Choroid plexus epithelial cell (primary cell): ENCODE results near the gene RAD51B.

Experiments used
- DNase-seq: peaks from one replicate; pipeline ENCODE4 v3.0.0-alpha.2; 2010; ENCODE audit warnings: low read depth
- H3K4me3 ChIP-seq: 2 replicates; pipeline ENCODE4 v1.5.1; 2011; ENCODE audit warnings: low read depth, mild to moderate bottlenecking, control low read depth, low read length, moderate library complexity
- TF ChIP-seq, protein P1 (sequence below): conservative IDR thresholded peaks from 2 replicates; pipeline ENCODE4 v1.5.1; 2011; ENCODE audit warnings: low read depth, mild to moderate bottlenecking, control low read depth, inconsistent platforms, low read length, moderate library complexity

Gene RAD51B

GRCh38 chr14:68477461-68478085, 658.0 kb downstream of the RAD51B start:
- H3K4me3 ChIP-seq, result no peak overlapping the region
- no peak for DNase-seq
- TF ChIP-seq, protein P1, sequence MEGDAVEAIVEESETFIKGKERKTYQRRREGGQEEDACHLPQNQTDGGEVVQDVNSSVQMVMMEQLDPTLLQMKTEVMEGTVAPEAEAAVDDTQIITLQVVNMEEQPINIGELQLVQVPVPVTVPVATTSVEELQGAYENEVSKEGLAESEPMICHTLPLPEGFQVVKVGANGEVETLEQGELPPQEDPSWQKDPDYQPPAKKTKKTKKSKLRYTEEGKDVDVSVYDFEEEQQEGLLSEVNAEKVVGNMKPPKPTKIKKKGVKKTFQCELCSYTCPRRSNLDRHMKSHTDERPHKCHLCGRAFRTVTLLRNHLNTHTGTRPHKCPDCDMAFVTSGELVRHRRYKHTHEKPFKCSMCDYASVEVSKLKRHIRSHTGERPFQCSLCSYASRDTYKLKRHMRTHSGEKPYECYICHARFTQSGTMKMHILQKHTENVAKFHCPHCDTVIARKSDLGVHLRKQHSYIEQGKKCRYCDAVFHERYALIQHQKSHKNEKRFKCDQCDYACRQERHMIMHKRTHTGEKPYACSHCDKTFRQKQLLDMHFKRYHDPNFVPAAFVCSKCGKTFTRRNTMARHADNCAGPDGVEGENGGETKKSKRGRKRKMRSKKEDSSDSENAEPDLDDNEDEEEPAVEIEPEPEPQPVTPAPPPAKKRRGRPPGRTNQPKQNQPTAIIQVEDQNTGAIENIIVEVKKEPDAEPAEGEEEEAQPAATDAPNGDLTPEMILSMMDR, result no peak

GRCh38 chr14:68479247-68479646, 659.7 kb downstream of the RAD51B start:
- TF ChIP-seq, protein P1, result no peak
- DNase-seq, result peak; percentile 67
- H3K4me3 ChIP-seq, result no peak overlapping the region

GRCh38 chr14:68482018-68482417, 662.4 kb downstream of the RAD51B start:
- TF ChIP-seq, protein P1, result no peak
- DNase-seq, result no peak
- H3K4me3 ChIP-seq, result no peak overlapping the region

GRCh38 chr14:68482772-68483395, 663.3 kb downstream of the RAD51B start:
- no peak for DNase-seq
- TF ChIP-seq, protein P1, result no peak
- no peak overlapping the region for H3K4me3 ChIP-seq

DNA sequence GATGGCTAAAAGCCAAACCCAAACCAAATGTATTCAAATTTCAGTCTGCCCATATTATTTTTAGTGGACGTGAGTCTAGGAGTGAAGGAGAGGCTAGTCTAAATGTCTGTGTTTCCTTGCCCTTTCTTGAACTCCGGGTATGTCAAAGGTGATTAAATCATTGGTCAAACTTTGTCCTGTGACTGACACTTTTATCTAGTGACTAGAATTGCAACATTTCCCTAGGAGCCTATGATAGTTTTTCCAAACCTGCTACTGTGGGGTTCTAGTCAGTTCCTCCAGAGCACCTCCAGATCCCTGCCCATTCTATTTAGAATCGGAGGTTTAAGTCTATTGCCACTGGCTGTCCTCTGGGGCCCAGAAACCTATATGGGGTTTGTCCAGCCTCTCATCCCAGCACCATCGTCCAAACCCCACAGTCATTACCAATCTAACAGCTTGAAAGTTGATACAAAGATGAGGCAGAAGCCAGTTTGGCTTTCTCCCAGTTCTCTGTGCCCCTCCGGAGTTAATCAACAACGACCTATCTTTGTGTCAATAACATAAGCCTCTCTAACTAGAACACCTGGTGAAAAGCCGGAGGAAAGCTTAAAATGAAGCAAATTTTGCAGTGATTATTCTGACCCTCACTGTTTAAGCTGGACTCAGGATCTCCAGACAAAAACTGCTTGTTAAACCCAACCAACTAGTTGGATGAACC, 666.6 kb downstream of the RAD51B start:
- TF ChIP-seq, protein P1, result no peak
- no peak for DNase-seq

GRCh38 chr14:68486809-68487208, 667.2 kb downstream of the RAD51B start:
- no peak for DNase-seq
- H3K4me3 ChIP-seq, result no peak overlapping the region
- TF ChIP-seq, protein P1, result no peak

More for the DNA sequence above, 666.6 kb downstream of the RAD51B start:
- no peak overlapping the region for H3K4me3 ChIP-seq
